Heart right ventricle (tissue), 16 donors: Measurements from ENCODE around the gene GMEB1. TPM values are rescaled to one million over a fixed set of nuclear protein-coding genes. Genes with fewer than 3 reads are reported as not detected.

Experiments used
- ATAC-seq, 8 donors: fragments of 200-7000 bp; cut with Tn5 transposase; one replicate each; pipeline ENCODE4 v1.9.1; 2020; ENCODE audit warnings: mild to moderate bottlenecking in 8 of 8, moderate library complexity in 8 of 8, moderate number of reproducible peaks in 1 of 8
- DNase-seq, 2 donors: peaks; one replicate each; pipeline ENCODE4 v3.0.0-alpha.2; 2020
- H3K27ac ChIP-seq, 10 donors: fragments of 200-600 bp; sonication (generic) in 2 of 10; one replicate each; pipeline versions ENCODE4 v1.5.0 to v1.8.0; 2020 to 2022; ENCODE audit warnings: mild to moderate bottlenecking in 3 of 10
- H3K27me3 ChIP-seq, 7 donors: fragments of 200-600 bp; one replicate each; pipeline ENCODE4 v1.8.0; 2021 to 2022; ENCODE audit warnings: mild to moderate bottlenecking in 2 of 7
- H3K36me3 ChIP-seq, 9 donors: fragments of 200-600 bp; sonication (generic) in 1 of 9; one replicate each; pipeline versions ENCODE4 v1.5.0 to v1.8.0; 2020 to 2022; ENCODE audit warnings: mild to moderate bottlenecking in 2 of 9
- H3K4me1 ChIP-seq, 9 donors: fragments of 200-600 bp; sonication (generic) in 1 of 9; one replicate each; pipeline versions ENCODE4 v1.5.0 to v1.8.0; 2020 to 2022; ENCODE audit warnings: mild to moderate bottlenecking in 4 of 9
- H3K4me3 ChIP-seq, 10 donors: fragments of 200-600 bp; sonication (generic) in 2 of 10; one replicate each; pipeline versions ENCODE4 v1.5.0 to v1.8.0; 2020 to 2022; ENCODE audit warnings: mild to moderate bottlenecking in 7 of 10, moderate library complexity in 2 of 10
- H3K9me3 ChIP-seq, 11 donors: fragments of 200-600 bp in 10 of 11; sonication (generic) in 2 of 11; one replicate each; pipeline versions ENCODE4 v1.5.0 to v1.8.0; 2013 to 2022; ENCODE audit warnings: mild to moderate bottlenecking in 2 of 11, control low read depth in 1 of 11, moderate library complexity in 1 of 11
- CTCF ChIP-seq, 9 donors: fragments of 200-600 bp; sonication (generic) in 2 of 9; IDR thresholded peaks; one replicate each; pipeline versions ENCODE4 v1.5.0 to v1.8.0; 2021 to 2022; ENCODE audit warnings: antibody characterized with exemption in 9 of 9, mild to moderate bottlenecking in 5 of 9, moderate library complexity in 1 of 9
- WGBS, 2 donors: extraction: QIAGEN DNeasy Blood & Tissue Kit; methylation state at CpG; one replicate each; pipeline ENCODE4 v1.1.7; 2013; ENCODE audit warnings: inconsistent platforms in 1 of 2; 5-methylcytosine and 5-hydroxymethylcytosine counted together
- intact Hi-C, 10 donors: fragments of 100-400 bp; cut with DNase I; formaldehyde crosslinking; loops; one replicate each; pipeline versions ENCODE4 v1.11.1 to v1.14.2; 2022
- polyA plus RNA-seq, 2 donors: library from polyadenylated mRNA; stranded (reverse); fragments of 200-250 nt; gene quantifications; one replicate each; pipeline ENCODE4 v1.2.3, GENCODE V29; 2013
- total RNA-seq, 10 donors: library from RNA; stranded (reverse); fragmentation: NEBNext Ultra II Directional in 3 of 10; extraction: Animal tissue kit (Norgen Biotek cat#: 25700) in 3 of 10; gene quantifications; one replicate each; pipeline versions ENCODE4 v1.2.1 to v1.2.4, GENCODE V29; 2021 to 2023
- donor health status: Arrhythmogenic right ventricular cardiomyopathy.
- donor health status: ischemic (EF 13 %, LVEDD 7.1; RV severe dilation, severe dysfunction).
- donor health status: healthy with polysubstance abuse.
- donor health status: DM: no; HTN: yes; CAD: no.
- donor health status: DM: no; HTN: no; CAD: no.
- donor health status: ischemic (EF 25% LVEDD 6.9; RV normal size, moderate dysfunction).
- donor health status: ischemic (EF 25% LVEDD 5.7; RV mildly dilated, moderate dysfunction).
- donor health status: healthy.
- donor health status: DM: yes; HTN: yes; CAD: no.
- donor health status: Ischemic cardiomyopathy.
- donor health status: ischemic (EF 35%, LVEDD 5.7; RV mildly dilated, moderate dysfunction).
- donor health status: nonischemic (EF 11% LVEDD 7.7; RV severe dilation, severe dysfunction).
- donor health status: DM: yes; HTN: yes; CAD: no.
- donor health status: PGD.
- donor health status: ischemic (EF 29% LVEDD 5.4; RV normal size, mild dysfunction).
- donor health status: nonischemic (EF 23%, LVEDD 6.1; RV moderate dilation, normal function).

The GMEB1 gene
- total and polyA plus RNA-seq, 12 donors: 2.0 to 7.4 (median 6.3) TPM

GRCh38 chr1:28703629-28704028 lies 35.0 kb downstream of the GMEB1 start:
- Histone ChIP-seq H3K4me3 (no peak overlapping the region), H3K4me1 (no peaks in the 10 kb centered on the region), H3K36me3 (peaks cover 0 to 100% (median 28%) of the 10 kb centered on the region in 9 donors), H3K27ac (no peak overlapping the region), H3K27me3 (no peaks in the 10 kb centered on the region), H3K9me3 (no peaks in the 10 kb centered on the region)
- intact Hi-C loops: no loop called here
- 89 to 95% methylated on average over 3 of the region's 3 CpGs for WGBS, 2 donors
- TF ChIP-seq CTCF (IDR thresholded peaks at IDR 0.05): no peak
- ATAC-seq (no peak), DNase-seq (no peak)

GRCh38 chr1:28716336-28716735 lies 47.8 kb downstream of the GMEB1 start:
- no peaks in the 10 kb centered on the region for H3K9me3 ChIP-seq
- peaks cover 0 to 9% (median 0%) of the 10 kb centered on the region in 9 donors for H3K4me1 ChIP-seq
- no peak overlapping the region for H3K27ac ChIP-seq
- no peak for TF ChIP-seq CTCF (IDR thresholded peaks at IDR 0.05)
- DNase-seq: no peak
- no peak overlapping the region for H3K4me3 ChIP-seq
- intact Hi-C loops: no loop called here
- ATAC-seq: no peak
- H3K36me3 ChIP-seq: peaks cover 0 to 57% (median 26%) of the 10 kb centered on the region in 9 donors
- no peaks in the 10 kb centered on the region for H3K27me3 ChIP-seq
- 95 to 96% methylated on average over 2 of the region's 2 CpGs for WGBS, 2 donors

GRCh38 chr1:28718166-28718565 lies 49.6 kb downstream of the GMEB1 start:
- no peak overlapping the region for H3K27ac ChIP-seq
- TF ChIP-seq CTCF (IDR thresholded peaks at IDR 0.05): no peak

GRCh38 chr1:28718586-28719331 lies 50.2 kb downstream of the GMEB1 start:
- H3K9me3 ChIP-seq: no peaks in the 10 kb centered on the region
- WGBS, 2 donors: 83 to 85% methylated on average over 4 of the region's 4 CpGs
- no peak overlapping the region for H3K4me3 ChIP-seq
- intact Hi-C loops: no loop called here
- DNase-seq (no peak), ATAC-seq (peak in 1 of 8 donors; percentile 33)
- no peaks in the 10 kb centered on the region for H3K27me3 ChIP-seq
- TF ChIP-seq CTCF (IDR thresholded peaks at IDR 0.05): no peak
- peak overlapping the region in 1 of 10 donors; percentile 17 for H3K27ac ChIP-seq
- H3K36me3 ChIP-seq: peaks cover 0 to 33% (median 15%) of the 10 kb centered on the region in 9 donors
- H3K4me1 ChIP-seq: peaks cover 0 to 9% (median 0%) of the 10 kb centered on the region in 9 donors

More at GRCh38 chr1:28718166-28718565, 49.6 kb downstream of the GMEB1 start:
- no peaks in the 10 kb centered on the region for H3K9me3 ChIP-seq
- peaks cover 0 to 39% (median 19%) of the 10 kb centered on the region in 9 donors for H3K36me3 ChIP-seq
- DNase-seq (no peak), ATAC-seq (no peak)
- intact Hi-C loops: no loop called here
- peaks cover 0 to 9% (median 0%) of the 10 kb centered on the region in 9 donors for H3K4me1 ChIP-seq
- WGBS, 2 donors: 98% methylated on average over 1 of the region's 1 CpG
- no peak overlapping the region for H3K4me3 ChIP-seq
- no peaks in the 10 kb centered on the region for H3K27me3 ChIP-seq
